ENCODE data around the gene PLXNA2.

The PLXNA2 gene

DNA sequence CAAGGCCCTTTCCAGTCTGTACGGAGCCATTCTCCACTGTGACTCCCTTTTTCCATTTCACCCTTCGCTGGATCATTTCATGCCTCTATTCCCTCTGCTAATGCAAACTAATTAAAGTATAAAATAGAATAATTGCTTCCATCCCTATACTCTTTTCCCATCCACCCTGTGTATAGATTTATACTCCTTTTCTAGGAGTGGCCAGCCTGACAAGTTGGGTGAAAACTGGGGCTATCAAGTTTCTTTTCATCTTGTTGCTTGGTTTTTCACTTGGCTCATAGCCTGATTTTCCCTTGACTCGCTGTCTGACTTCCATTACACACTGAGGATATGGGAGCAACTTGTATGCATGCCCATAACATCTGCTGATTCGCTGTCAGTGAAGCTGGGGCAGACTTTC lies 107.0 kb downstream of the PLXNA2 start:
- no peak for DNase-seq

DNA sequence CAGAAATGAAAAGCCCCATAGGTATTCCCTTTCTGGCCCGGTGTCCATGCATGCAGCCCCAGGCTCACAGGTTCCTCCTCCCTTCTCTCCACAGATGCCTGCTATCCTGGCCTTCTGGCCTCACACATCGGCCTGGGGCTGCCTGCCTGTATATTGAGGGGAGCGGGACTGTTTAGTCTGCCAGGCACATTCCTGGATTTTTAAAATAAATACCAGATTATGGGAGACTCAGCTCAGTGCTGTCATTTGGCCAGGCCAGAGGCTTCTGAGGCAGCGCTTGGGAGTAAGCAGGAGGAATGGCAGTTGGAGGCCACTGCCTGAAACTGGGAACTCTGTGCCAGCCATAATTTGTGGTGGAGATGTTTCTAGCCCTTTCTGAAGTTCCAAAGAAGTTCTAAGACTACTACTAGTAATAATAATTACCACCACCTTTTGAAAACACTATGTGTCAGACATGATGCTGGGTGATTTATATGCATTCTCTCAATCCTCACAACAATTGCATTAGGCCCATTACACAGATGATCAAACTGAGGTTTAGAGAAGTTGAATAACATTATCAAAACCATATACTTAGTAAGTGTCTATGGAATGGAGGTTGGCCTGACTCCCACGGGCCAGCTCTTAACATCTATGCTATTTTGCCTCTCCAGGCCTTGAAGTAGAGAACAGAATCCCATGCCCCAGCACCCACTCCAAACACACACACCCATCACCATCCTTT lies 107.6 kb downstream of the PLXNA2 start:
- no peak for DNase-seq

DNA sequence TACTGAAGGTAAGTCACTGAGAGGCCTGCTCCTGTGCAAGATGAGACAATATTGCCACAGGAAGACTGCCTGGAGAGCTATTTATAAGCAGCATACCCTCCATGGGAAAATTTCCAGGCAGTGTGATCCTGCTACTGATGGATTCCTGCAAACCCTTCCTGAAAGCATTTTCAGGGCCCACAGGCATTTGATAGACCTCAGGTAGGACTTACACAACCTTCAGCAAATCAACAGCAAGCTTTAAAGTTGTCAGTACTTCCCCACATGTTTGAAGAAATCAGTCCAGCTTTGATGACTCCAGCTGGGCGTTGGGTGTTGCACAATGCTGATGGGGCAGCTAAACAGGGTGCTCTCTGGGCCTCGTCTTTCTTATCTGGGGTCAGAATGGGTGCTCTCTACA lies 108.8 kb downstream of the PLXNA2 start:
- no peak for DNase-seq

DNA sequence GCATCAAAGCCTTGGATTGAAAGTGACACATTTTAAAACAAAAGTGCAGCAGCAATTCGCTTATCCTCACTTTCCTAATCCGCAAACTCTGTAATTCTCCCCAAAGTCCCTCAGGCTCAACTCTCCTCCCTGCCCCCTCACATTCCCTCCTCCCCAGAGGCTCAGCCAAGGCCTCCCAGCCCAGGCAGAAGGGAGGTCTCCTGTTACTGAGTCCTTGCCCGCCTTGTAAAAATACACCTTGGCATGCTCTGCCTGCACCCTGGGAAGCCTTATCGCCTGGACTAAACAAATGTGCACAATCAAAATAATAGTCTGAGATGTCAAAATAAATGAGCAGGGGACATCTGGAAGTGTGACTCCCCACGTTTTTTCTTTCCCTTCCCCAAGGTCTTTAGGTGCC lies 109.7 kb downstream of the PLXNA2 start:
- no peak for DNase-seq

DNA sequence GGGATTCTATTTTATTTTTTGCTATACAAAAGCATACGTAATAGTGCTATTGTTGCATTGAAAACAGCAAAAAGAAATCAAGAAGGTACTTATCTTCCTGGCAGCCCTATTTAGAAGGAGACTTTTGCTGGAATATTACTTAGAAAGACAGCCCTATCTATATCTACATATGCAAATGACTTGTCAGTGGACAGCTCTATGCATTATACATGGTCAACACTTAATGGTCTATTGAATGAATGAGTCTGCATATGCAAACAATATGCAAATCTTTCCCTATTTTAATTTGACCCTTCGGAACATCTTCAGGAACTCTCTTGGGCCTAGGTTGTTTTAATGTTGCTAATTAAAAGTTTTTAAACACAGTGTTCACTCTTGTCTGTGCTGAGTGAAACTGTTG lies 110.8 kb downstream of the PLXNA2 start:
- no peak for DNase-seq

DNA sequence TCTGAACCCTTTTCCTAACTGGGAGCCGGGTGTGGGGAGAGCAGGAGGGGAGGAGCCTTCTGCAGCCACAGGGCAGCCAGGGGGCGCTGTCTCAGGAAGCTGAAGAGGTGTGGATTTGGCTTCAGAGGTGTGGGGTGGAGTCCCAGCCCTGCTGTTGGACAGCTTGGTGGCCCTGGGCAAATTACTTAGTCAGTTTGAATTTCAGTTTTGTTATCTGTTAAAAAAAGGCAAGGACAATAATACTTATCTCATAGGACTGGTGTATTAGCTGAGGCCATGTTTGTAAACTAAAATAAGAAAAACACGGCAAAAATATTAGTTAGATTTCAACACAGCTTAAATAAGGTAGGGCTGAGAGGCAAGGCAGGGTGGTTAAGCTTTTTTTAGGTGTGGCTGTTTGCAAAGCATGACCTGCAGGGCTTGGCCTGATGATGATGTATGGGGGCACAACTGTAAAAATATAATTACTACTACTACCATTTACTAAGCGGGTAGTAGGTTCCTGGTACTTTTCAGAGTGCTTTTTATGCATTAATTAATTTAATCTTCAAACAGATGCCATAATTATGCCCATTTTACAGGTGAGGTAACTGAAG lies 111.8 kb downstream of the PLXNA2 start:
- DNase-seq: peak; percentile 60

DNA sequence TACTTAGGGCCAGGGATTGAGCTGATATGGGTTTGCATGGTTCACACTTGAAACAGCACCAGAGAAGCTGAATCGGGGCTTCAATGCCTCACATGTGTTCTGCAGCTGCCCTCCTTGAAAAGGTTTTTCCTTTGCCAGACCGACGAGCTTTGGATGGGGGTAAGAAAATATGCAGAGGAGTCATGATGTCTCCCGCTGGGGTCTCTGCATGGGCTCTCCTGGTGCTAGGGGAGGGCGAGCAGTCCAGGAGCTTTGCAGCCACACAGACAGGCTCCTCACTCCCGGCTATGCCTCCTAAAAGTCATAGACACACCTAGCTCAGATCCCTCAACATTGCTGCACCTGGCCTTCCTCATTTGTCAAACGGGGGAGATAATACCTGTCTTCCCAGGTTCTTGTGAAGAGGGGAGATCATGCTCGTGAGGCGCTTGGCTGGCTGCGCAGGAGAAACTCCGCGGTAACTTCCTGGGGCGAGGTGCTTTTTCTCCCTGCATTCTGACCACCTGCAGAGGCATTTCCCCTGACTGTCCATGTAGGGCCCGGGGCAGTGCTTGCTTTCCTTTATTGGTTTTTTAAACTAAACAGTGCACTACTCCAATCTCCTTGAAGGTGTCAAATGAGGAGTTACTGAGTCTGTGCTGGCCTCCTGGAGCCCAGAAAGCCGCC lies 112.4 kb downstream of the PLXNA2 start:
- DNase-seq: no peak

DNA sequence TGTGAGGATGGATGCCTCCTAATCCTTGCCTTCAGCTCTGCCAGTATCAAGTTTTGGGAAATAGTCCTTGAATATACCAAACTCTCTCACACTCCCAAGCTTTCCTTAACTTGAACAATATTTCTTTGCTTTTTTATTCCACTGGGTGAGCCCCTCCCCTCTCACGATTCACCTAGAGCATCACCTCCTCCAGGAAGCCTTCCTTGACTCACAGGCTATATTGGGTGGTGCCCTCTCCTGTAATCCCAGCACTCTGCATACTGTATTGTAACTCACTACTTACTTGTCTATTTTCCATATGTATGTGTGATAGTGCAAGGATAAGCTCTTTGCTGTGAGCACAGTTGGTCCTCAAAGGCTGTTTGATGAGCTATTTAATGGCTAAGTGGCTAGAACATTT lies 114.7 kb downstream of the PLXNA2 start:
- DNase-seq: no peak

DNA sequence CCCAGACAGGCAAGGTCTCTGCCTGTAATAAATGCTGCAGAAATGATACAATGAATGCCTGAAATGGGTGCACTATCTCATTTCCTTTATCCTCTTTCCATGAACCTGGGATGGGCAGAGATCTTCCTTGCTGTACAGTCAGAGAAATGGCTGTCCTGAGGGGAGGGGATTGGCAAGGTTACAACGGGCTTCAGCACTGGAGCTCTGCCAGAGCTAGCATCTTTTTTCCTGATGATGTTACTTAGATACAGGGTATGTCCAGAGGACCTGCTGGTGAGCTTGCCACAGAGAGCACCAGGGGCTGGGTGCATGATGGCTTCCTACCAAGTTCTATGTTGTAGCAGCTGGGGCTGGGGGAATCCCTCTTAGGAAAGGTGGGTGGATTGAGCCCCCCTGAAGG lies 115.1 kb downstream of the PLXNA2 start:
- DNase-seq: no peak

DNA sequence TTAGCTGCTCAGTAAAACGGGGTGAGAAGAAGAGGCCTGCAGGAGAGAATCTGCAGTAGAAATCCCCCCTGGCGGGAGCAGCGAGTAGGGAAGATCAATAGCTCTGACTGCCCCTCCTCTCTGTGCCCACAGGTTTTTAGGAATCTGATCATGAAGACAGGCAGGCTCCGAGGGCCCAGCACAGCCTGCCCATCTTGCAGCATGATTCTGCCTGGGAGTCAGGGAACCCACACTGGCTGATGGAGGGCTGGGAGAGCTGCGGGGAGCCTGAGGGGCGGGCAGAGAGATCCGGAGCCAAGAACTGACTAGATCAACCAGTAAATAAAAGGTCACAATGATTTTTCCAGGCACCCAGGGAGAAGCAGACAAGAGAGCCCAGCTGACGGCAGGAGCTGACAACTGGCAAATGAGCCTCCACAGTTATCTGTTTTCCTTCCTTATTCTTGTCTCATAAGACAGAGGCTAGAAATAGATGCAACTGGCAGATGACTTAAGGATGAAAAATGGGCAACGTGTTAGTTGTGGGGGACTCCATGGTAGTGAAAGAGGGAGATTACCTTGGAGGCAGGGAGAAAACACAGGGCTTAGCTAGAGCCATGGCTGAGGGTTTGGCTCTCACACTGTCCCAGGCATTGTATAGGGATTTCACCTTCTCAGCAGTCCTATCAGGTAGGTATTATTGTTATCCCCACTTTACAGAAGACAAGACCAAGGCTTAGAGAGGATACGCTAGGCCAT lies 116.2 kb downstream of the PLXNA2 start:
- DNase-seq: no peak

DNA sequence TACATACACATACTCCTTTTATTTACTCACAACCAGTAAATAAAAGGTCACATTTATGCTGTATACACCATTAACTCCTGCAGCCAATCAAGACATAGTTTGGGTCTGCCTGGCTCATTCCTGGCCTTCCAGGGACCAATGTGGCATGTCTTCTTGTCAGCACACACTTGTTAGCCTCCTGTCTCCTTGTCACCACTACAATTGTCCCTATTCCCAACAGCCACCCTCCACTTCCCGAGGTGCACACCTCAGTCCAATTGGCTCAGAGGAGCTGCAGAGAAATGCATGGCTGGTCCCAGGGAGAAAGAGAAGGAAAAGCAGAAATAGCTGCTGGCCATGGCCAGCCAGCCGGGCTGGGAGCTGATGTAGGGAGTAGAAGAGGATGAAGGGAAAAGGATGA lies 116.9 kb downstream of the PLXNA2 start:
- no peak for DNase-seq

DNA sequence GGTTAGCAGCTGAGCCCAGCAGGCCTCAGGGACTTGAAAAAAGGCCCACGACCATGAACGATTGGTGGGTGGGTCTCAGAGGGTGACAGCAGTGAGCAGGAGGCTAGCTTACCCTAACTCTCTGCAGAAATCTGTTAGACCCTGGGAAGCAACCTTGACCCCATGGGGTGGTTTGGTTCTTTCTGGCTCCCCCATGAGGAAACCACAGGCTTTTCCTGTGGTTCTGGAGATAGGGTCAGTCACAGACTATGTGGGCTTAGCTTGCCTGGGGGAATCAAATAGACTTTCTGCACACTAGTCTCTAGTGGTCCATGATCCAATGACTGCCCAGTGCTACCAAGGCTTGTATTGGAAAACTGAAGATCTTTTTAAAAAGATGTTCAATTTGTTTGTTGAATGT lies 118.1 kb downstream of the PLXNA2 start:
- DNase-seq: no peak

DNA sequence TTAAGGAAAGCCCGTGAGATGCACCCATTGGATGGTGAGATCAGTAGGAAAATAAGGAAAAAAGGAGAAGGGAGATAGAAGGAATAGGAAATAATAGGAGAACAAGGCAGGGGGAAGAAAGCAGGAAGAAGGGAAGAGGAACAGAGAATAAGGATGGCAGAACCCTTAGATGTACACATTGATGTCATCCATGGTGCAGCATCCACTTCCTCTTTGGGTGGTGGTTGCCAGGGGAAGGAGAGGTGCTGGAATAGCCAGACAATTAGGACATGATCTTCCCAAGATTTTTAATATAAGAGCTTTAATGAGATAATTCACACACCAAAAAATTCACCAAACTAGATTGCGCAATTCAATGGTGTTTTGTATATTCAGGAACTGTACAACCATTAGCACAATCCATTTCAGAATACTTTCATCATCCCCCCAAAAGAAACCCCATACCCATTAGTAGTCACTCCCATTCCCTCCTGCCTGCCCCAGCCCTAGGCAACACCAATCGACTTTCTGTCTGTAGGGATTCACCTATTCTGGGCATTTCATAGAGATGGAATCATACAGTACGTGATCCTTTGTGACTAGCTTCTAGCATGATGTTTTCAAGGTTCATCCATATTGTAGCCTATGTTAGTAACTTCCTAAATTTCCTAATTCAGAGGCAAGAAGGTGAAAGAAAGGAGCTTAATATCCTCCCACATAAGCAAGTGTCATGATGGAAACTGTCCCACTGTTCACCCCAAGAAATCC lies 121.4 kb downstream of the PLXNA2 start:
- DNase-seq: no peak

DNA sequence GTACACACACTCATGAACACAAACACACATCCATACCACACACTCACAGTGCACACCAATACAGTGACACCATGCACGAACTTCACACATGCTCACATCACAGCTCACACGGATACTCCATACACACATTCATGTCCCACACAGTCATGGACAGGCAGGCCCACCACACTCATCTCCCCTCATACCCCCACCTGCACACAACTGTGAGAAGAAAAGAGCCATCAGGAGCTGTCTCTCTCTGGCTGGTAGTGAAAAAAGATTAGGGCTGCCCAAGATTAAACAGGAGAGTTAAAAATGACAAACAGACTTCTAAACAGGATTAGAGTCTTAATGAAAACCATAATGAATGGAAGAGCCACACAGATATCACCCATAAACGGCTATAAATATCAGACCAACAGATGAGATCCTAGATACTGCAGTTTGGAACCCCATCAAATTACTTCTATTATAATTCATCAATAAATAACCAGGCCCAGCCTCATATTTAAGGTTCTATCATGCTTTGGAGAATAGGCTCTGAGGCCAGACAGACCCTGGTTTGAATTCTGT lies 122.3 kb downstream of the PLXNA2 start:
- DNase-seq: no peak

DNA sequence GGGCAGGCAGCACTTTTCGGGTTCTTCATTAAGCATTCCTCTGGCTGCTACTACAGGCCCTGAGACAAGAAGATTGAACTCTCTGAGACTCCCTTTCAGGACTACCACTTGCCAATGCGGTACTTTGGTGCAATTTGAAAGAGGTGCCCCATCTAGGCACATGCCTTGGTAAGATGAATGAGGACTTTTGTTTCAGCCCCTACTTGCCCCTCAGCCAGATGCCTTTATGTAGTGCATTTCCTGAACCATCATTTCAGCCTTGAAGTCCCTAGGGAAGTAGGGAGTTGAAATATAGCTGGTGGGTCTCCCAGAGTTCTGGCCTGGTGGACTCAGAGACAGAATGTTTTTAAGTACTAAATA lies 123.8 kb downstream of the PLXNA2 start:
- DNase-seq: no peak

DNA sequence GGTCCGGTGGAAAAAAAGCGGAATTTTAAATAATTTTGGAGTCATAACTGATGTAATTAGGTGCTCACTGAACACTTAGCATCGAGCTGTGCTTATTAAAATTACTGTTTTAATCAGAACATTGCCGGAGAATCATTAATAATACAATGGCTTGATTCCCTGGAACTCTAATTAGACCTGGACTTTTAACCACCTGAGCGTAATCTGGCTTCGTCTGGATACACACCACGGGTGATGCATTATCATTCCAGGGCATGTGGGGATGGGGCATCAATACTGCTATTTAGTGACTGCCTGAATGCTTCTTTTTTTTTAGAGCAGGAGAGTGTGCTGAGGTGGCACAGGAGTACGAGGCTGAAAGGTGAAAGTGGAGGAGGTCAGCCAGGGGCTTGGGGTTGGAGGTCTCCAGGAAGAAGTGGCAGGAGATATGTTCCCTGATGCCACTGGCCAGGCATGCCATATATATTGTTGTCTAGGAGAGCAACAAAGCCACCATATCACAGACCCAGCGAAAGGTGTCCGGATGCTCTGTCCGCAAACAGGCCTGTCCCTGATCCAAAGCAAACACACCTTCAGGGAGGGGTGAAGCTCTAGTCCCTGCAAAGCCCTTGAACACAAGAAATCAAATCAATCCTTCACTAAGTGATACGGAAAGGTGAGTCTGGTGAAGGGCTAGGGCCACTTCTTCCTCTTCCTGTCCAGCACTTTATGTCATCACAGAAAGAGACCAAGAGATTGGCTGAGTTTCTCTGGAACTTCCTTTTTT lies 125.2 kb downstream of the PLXNA2 start:
- DNase-seq: no peak

DNA sequence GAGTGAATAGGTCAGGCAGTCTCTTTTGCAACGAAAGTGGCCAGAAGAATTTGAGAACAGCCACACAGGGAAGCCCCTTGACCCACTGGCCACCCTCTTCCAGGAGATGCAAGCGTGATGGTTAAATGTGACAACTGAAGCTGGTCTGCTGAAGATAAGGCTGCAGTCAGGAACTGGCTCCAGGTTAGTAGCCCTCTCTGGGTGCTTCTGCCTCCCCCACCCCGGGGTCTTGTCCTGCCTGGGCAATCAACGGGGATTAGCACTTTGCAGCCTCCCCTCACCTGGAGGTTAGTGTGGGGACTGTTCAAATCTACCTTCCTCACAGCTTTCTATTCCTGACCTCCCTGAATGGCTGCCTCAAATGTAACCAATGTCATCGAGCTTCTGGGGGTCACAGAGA lies 125.9 kb downstream of the PLXNA2 start:
- no peak for DNase-seq

DNA sequence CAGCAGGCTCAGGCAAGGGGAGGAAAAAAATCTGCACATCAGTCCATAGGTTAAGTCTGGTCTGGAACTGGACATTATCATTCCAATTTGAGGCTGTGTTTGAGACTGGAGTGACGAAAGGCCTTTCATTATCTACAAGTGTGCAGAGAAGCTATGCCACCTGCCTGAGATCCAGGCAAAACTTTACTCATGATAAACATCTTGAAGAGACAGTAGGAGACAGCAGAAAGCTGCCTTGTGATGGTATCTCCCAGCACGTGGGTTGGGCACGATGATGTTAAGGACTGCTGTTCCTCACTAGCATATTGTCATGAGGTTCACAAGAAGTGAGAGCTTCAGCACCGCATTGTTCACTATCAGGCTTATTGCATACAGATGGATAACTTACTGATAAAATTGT lies 126.4 kb downstream of the PLXNA2 start:
- no peak for DNase-seq

DNA sequence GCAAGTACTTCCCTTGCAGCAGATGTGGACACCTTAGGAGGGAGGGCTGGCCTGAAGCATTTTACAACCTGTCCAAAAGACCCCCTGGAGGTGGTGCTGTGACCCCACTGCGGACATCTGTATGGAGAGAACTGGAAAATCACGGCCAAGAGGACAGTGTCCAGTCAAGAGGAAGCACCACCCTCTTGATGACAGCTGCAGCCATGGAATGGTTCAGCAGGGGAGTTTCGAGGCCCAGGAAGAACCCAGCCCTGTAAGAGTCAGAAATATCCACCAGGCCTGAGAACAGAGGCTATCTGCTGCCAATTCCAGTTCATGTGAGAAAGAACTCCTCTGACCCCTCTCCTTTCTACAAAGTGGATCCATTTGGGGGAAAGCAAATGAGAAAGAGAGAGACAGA lies 126.8 kb downstream of the PLXNA2 start:
- DNase-seq: no peak

DNA sequence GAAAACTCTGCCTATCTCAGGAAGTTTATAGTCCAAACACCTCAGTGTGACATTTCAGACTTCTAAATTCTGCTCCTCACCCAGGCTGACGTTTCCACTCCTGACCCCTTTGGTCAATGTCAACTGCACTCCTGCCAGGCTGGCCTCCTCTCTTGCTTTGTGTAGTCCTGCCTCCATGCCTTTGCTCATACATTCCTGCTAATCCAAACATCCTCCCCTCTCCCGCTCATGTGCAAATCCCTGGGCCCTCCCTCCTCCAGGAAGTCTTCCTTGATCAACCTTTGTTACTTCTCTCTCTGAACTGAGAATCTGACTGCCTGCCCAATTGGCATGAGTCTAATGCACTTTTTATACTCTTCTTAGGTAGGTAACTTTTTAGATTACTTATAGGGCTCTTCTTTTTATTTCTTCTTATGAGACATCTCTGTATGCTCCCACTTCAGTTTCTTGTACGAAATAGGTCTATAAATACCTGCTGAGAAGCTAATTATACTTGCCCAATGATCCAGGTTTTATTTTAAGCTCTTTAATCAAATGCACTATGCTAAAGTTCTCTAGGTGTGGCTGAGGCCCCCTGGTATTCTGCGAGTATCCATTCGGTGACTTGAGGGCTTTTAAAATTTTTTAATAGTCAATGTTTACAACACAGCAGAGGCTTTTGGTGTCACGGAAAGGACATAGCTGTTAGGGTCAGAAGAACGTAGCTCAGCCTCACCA lies 128.1 kb downstream of the PLXNA2 start:
- DNase-seq: no peak

DNA sequence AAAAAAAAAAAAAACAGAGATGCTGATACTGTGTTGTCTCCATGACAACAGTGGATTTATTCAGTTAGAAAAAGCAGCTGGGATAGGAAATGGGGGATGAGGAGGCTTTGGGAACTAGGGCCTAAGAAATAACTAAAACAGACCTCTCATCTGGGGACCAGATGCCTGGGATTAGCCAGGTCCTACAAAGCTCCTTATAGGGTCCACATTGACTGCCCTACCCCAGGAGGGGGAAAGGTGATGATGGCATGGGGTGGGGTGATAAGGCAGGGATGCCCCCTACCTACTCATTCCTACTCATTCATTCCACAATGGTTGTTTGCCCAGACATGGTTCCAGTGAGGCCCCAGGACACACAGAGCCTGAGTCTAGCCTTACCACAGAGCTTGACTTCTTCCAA lies 131.2 kb downstream of the PLXNA2 start:
- no peak for DNase-seq
